K562 (cell line): ENCODE results near the gene SLC2A4. TPM values are rescaled to one million over a fixed set of nuclear protein-coding genes. Genes with fewer than 3 reads are reported as not detected.

ENCODE experiments used
- BRD4 ChIP-seq: fragments of 200-600 bp; sonication (generic); IDR thresholded peaks from 2 replicates; pipeline ENCODE4 v1.6.1; 2017; ENCODE audit warnings: inconsistent platforms
- ETV1 ChIP-seq: fragments of 450-650 bp; conservative IDR thresholded peaks from 2 replicates; pipeline ENCODE4 v1.6.1; 2016; ENCODE audit warnings: missing genetic modification characterization, control low read depth, low read depth, missing compliant biosample characterization
- GTF2A2 ChIP-seq: IDR thresholded peaks from 2 replicates; pipeline ENCODE4 v1.6.1; 2016; ENCODE audit warnings: mild to moderate bottlenecking, missing genetic modification characterization, missing compliant biosample characterization
- KDM5B ChIP-seq: fragments of 200-600 bp; sonication (generic); IDR thresholded peaks from 2 replicates; pipeline ENCODE4 v1.6.1; 2012; ENCODE audit warnings: low read depth, mild to moderate bottlenecking, moderate library complexity, low read length, control low read depth, inconsistent platforms; ENCODE audit not compliant: insufficient replicate concordance
- MAZ ChIP-seq, 2 experiments: fragments of 450-650 bp in 1 of 2; sonication (generic) in 1 of 2; formaldehyde crosslinking; IDR thresholded peaks in 1 of 2; conservative IDR thresholded peaks in 1 of 2; 2 replicates each; pipeline versions ENCODE4 v1.4.0 to v1.5.0; 2020; ENCODE audit warnings: mild to moderate bottlenecking in 1 of 2, missing genetic modification reagents in 1 of 2
- MBD1 ChIP-seq: fragments of 250-450 bp; sonication (Bioruptor Pico); IDR thresholded peaks from 2 replicates; pipeline ENCODE4 v1.8.0; 2022; ENCODE audit warnings: inconsistent platforms
- NFYB ChIP-seq: IDR thresholded peaks from 2 replicates; pipeline ENCODE4 v1.6.1; 2011; ENCODE audit warnings: mild to moderate bottlenecking, moderate library complexity; ENCODE audit not compliant: insufficient read length; ENCODE audit errors: extremely low read depth
- PRDM10 ChIP-seq: fragments of 450-650 bp; IDR thresholded peaks from 2 replicates; pipeline ENCODE4 v1.6.1; 2018; ENCODE audit not compliant: partially characterized antibody
- SRSF7 ChIP-seq: fragments of 200-400 bp; formaldehyde crosslinking; optimal IDR thresholded peaks from 2 replicates; pipeline ENCODE3; 2017; ENCODE audit warnings: mild to moderate bottlenecking, low read depth, low read length
- TEAD2 ChIP-seq: fragments of 450-650 bp; IDR thresholded peaks from 2 replicates; pipeline ENCODE4 v1.6.1; 2016; ENCODE audit warnings: missing genetic modification characterization, control low read depth, missing compliant biosample characterization
- TOE1 ChIP-seq, 2 experiments: fragments of 450-650 bp in 1 of 2; sonication (generic) in 1 of 2; formaldehyde crosslinking in 1 of 2; IDR thresholded peaks; 2 replicates each; pipeline versions ENCODE4 v1.7.1 to v1.8.0; 2016 to 2022; ENCODE audit warnings: borderline replicate concordance in 2 of 2, mild to moderate bottlenecking in 2 of 2, antibody characterized with exemption in 1 of 2, inconsistent platforms in 1 of 2, low read depth in 1 of 2, missing genetic modification reagents in 1 of 2, moderate library complexity in 1 of 2
- U2AF2 ChIP-seq: fragments of 200-400 bp; formaldehyde crosslinking; optimal IDR thresholded peaks from 2 replicates; pipeline ENCODE3; 2017; ENCODE audit warnings: low read depth, mild to moderate bottlenecking, low read length
- ZBTB1 ChIP-seq: sonication (generic); formaldehyde crosslinking; IDR thresholded peaks from 2 replicates; pipeline ENCODE4 v1.8.1; 2023; ENCODE audit warnings: missing genetic modification reagents, low read depth, mild to moderate bottlenecking, borderline replicate concordance
- ZNF124 ChIP-seq: sonication (generic); formaldehyde crosslinking; IDR thresholded peaks from 2 replicates; pipeline ENCODE4 v1.8.1; 2022; ENCODE audit warnings: missing genetic modification reagents
- ZNF232 ChIP-seq: sonication (generic); formaldehyde crosslinking; IDR thresholded peaks from 2 replicates; pipeline ENCODE4 v1.8.0; 2022; ENCODE audit warnings: mild to moderate bottlenecking, missing genetic modification reagents
- ZNF431 ChIP-seq: sonication (generic); formaldehyde crosslinking; IDR thresholded peaks from 2 replicates; pipeline ENCODE4 v1.8.0; 2022; ENCODE audit warnings: mild to moderate bottlenecking, missing genetic modification reagents
- polyA plus RNA-seq, 8 experiments: library from polyadenylated mRNA; depleted of rRNA in 4 of 8; stranded (reverse) in 5 of 8; unstranded in 3 of 8; fragments of >200 nt; fragmentation: Nextera tagmentation in 2 of 8; fragmentation: Illumina TruSeq in 1 of 8; extraction: Ambion mirVana in 2 of 8; extraction: Trizol in 1 of 8; gene quantifications; 2 replicates each; pipeline versions ENCODE4 v1.2.1 to v1.2.3, GENCODE V29; 2011 to 2014; ENCODE audit warnings: inconsistent platforms in 1 of 8, missing spikeins in 1 of 8
- total RNA-seq, 7 experiments: library from RNA; depleted of rRNA in 6 of 7; stranded (reverse); fragments of >200 nt in 6 of 7; fragmentation: Illumina TruSeq in 2 of 7; extraction: Trizol in 2 of 7; gene quantifications; 2 replicates each; pipeline versions ENCODE4 v1.2.1 to v1.2.3, GENCODE V29; 2011 to 2021; ENCODE audit warnings: low replicate concordance in 1 of 7
- TF ChIP-seq, protein P1 (sequence below), 2 experiments: fragments of 450-650 bp in 1 of 2; IDR thresholded peaks; 2 replicates each; pipeline ENCODE4 v1.6.1; 2011 to 2017; ENCODE audit warnings: low read depth in 2 of 2, antibody characterized with exemption in 1 of 2, borderline replicate concordance in 1 of 2, low read length in 1 of 2, mild to moderate bottlenecking in 1 of 2, mixed read lengths in 1 of 2; ENCODE audit not compliant: control insufficient read depth in 1 of 2

SLC2A4 gene
- total and polyA plus RNA-seq, 9 of the 15 experiments (the other 6 are each of a cell fraction or from before 2014, with no cell fraction given), result 0.74 to 3.5 (median 1.6) TPM

DNA sequence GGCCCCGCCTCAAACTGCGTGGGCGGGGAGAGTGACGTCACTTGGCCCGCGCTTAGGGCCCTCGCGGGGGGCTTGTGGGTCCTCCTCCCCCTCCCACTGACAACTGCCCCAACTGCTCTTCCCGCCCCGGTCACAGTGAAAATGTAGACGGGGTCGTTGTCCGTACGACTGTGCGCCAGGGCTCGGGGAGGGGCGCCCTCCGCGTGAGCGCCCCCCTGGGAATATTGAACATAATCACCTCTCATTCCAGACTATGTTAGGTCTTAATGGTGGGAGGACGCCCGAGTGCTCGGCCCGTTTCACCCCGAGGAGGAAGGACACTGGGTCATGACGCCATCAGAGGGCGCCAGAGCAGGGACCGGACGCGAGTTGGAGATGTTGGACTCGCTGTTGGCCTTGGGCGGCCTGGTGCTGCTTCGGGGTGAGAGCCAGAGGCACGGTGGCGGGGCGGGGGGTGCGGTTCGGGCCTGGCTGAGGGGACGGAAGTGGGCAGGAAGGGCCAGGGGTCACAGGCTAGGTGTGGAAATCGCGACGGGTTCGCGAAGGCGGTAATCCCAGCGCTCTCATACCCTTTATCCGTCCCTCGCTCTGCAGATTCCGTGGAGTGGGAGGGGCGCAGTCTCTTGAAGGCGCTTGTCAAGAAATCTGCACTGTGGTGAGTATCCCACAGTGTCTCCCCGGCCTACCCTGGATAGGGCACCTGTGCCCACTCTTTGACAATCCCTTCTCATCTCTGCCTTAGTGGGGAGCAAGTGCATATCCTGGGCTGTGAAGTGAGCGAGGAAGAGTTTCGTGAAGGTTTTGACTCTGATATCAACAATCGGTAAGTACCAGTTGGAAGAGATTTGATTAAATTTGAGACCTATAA lies 29.1 kb upstream of the SLC2A4 start, which contains the start of gene ELP5 (continued):
- TF ChIP-seq, protein P1, sequence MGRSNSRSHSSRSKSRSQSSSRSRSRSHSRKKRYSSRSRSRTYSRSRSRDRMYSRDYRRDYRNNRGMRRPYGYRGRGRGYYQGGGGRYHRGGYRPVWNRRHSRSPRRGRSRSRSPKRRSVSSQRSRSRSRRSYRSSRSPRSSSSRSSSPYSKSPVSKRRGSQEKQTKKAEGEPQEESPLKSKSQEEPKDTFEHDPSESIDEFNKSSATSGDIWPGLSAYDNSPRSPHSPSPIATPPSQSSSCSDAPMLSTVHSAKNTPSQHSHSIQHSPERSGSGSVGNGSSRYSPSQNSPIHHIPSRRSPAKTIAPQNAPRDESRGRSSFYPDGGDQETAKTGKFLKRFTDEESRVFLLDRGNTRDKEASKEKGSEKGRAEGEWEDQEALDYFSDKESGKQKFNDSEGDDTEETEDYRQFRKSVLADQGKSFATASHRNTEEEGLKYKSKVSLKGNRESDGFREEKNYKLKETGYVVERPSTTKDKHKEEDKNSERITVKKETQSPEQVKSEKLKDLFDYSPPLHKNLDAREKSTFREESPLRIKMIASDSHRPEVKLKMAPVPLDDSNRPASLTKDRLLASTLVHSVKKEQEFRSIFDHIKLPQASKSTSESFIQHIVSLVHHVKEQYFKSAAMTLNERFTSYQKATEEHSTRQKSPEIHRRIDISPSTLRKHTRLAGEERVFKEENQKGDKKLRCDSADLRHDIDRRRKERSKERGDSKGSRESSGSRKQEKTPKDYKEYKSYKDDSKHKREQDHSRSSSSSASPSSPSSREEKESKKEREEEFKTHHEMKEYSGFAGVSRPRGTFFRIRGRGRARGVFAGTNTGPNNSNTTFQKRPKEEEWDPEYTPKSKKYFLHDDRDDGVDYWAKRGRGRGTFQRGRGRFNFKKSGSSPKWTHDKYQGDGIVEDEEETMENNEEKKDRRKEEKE (IDR thresholded peaks at IDR 0.05; ENCODE audit: borderline replicate concordance in 1 of 2, control insufficient read depth in 1 of 2, low read depth in 2 of 2, low read length in 1 of 2), result no peak
- TF ChIP-seq BRD4, result no peak; the same call in 1 of the 2 replicates
- TF ChIP-seq MAZ (CRISPR knock-in tag; conservative IDR thresholded peaks at IDR 0.05 in 1 of 2, IDR thresholded peaks at IDR 0.05 in 1 of 2), result peak; percentile 71 to 78; a peak in 2 of 4 replicates
- no peak for TF ChIP-seq SRSF7
- TF ChIP-seq ZBTB1 (CRISPR knock-in tag), result no peak
- TF ChIP-seq KDM5B, result peak; percentile 87
- TF ChIP-seq NFYB, result no peak
- TF ChIP-seq MBD1 (CRISPR knock-in tag), result no peak
- no peak for TF ChIP-seq ZNF431
- peak; percentile 72 for TF ChIP-seq ETV1 (tag)
- TF ChIP-seq PRDM10, result peak; percentile 65
- TF ChIP-seq U2AF2, result no peak
- TF ChIP-seq ZNF232 (CRISPR knock-in tag), result 0 out of 2 replicates have a peak, but pooled peaks have one; percentile 59
- TF ChIP-seq ZNF124, result no peak
- 0 out of 2 replicates have a peak, but pooled peaks have one; percentile 41 for TF ChIP-seq TOE1 (IDR thresholded peaks at IDR 0.05; ENCODE audit: borderline replicate concordance)
- TF ChIP-seq TOE1 (CRISPR knock-in tag; IDR thresholded peaks at IDR 0.05; ENCODE audit: borderline replicate concordance, low read depth), result no peak
- TF ChIP-seq TEAD2 (tag), result no peak
- no peak for TF ChIP-seq GTF2A2 (tag)
